GM23338 (cell line): ENCODE results near the gene MCTP2. TPM values are rescaled to one million over a fixed set of nuclear protein-coding genes. Genes with fewer than 3 reads are reported as not detected.

Experiments used
- ATAC-seq: fragments of 200-7000 bp; cut with Tn5 transposase; 3 replicates; pipeline ENCODE4 v1.9.1; 2020
- DNase-seq: peaks from one replicate; pipeline ENCODE4 v3.0.0-alpha.2; 2015; ENCODE audit warnings: low spot score
- H2AFZ ChIP-seq: fragments of 200-600 bp; sonication (generic); 2 replicates; pipeline ENCODE4 v1.8.0; 2016; ENCODE audit warnings: antibody characterized with exemption, mild to moderate bottlenecking, moderate library complexity
- H3F3A ChIP-seq: fragments of 200-600 bp; sonication (generic); replicated peaks from 2 replicates; pipeline ENCODE4 v1.8.0; 2017; ENCODE audit warnings: antibody characterized with exemption, mixed run types, low read depth
- H3K27ac ChIP-seq: fragments of 200-600 bp; sonication (generic); 2 replicates; pipeline ENCODE4 v1.6.1; 2016; ENCODE audit warnings: low read depth
- H3K27me3 ChIP-seq: fragments of 200-600 bp; sonication (generic); 2 replicates; pipeline ENCODE4 v1.8.0; 2016; ENCODE audit warnings: mild to moderate bottlenecking, mixed run types, moderate library complexity; ENCODE audit not compliant: insufficient read depth
- H3K36me3 ChIP-seq: fragments of 200-600 bp; sonication (generic); 2 replicates; pipeline ENCODE4 v1.8.0; 2016; ENCODE audit warnings: mild to moderate bottlenecking; ENCODE audit not compliant: insufficient read depth
- H3K4me1 ChIP-seq: fragments of 200-600 bp; sonication (generic); 2 replicates; pipeline ENCODE4 v1.8.0; 2016; ENCODE audit warnings: mild to moderate bottlenecking, moderate library complexity; ENCODE audit not compliant: insufficient read depth
- H3K4me2 ChIP-seq: fragments of 200-600 bp; sonication (generic); 2 replicates; pipeline ENCODE4 v1.7.1; 2017; ENCODE audit warnings: mixed run types
- H3K4me3 ChIP-seq: fragments of 200-600 bp; sonication (generic); 2 replicates; pipeline ENCODE4 v1.6.1; 2016; ENCODE audit warnings: mixed run types
- H3K79me2 ChIP-seq: fragments of 200-600 bp; sonication (generic); replicated peaks from 2 replicates; pipeline ENCODE4 v1.8.0; 2017; ENCODE audit warnings: mild to moderate bottlenecking; ENCODE audit not compliant: insufficient read depth
- H3K9me2 ChIP-seq: fragments of 200-600 bp; sonication (generic); 2 replicates; pipeline ENCODE4 v1.8.0; 2017; ENCODE audit not compliant: insufficient read depth
- H4K20me1 ChIP-seq: fragments of 200-600 bp; sonication (generic); replicated peaks from 2 replicates; pipeline ENCODE4 v1.8.0; 2017; ENCODE audit warnings: mild to moderate bottlenecking; ENCODE audit not compliant: insufficient read depth
- H3K27ac Mint-ChIP-seq: 2 replicates; pipeline ENCODE4 v1.8.0; 2020; ENCODE audit warnings: inconsistent platforms, mild to moderate bottlenecking, moderate library complexity, mixed read lengths
- H3K27me3 Mint-ChIP-seq: 3 replicates; pipeline ENCODE4 v1.8.0; 2022; ENCODE audit warnings: low read depth, mild to moderate bottlenecking, moderate library complexity, mixed read lengths, inconsistent platforms; ENCODE audit not compliant: insufficient read depth, poor library complexity
- H3K36me3 Mint-ChIP-seq: 3 replicates; pipeline ENCODE4 v1.8.0; 2021; ENCODE audit warnings: low read depth, mild to moderate bottlenecking, inconsistent platforms, moderate library complexity, mixed read lengths
- H3K4me1 Mint-ChIP-seq: 3 replicates; pipeline ENCODE4 v1.8.0; 2020; ENCODE audit warnings: mild to moderate bottlenecking, inconsistent platforms, mixed read lengths
- H3K4me3 Mint-ChIP-seq: 3 replicates; pipeline ENCODE4 v1.8.0; 2021; ENCODE audit warnings: moderate library complexity, mild to moderate bottlenecking, inconsistent platforms, mixed read lengths
- H3K9me3 Mint-ChIP-seq: 3 replicates; pipeline ENCODE4 v1.8.0; 2020; ENCODE audit warnings: moderate library complexity, mild to moderate bottlenecking, inconsistent platforms, mixed read lengths
- CREB1 ChIP-seq: fragments of 250-450 bp; sonication (Bioruptor Pico); IDR thresholded peaks from 2 replicates; pipeline ENCODE4 v1.5.0; 2020; ENCODE audit warnings: low read depth, mild to moderate bottlenecking, moderate library complexity
- EZH2 ChIP-seq: fragments of 200-600 bp; sonication (generic); IDR thresholded peaks from one replicate; pipeline ENCODE4 v1.8.0; 2017; ENCODE audit warnings: antibody characterized with exemption, mild to moderate bottlenecking, low read depth; ENCODE audit not compliant: unreplicated experiment
- EZH2phosphoT487 ChIP-seq: fragments of 200-600 bp; sonication (generic); IDR thresholded peaks from one replicate; pipeline ENCODE4 v1.8.1; 2018; ENCODE audit warnings: antibody characterized with exemption; ENCODE audit not compliant: unreplicated experiment
- JUNB ChIP-seq: IDR thresholded peaks from one replicate; pipeline ENCODE4 v1.6.1; 2016; ENCODE audit warnings: antibody characterized with exemption; ENCODE audit not compliant: unreplicated experiment
- POLR2AphosphoS5 ChIP-seq: IDR thresholded peaks from 2 replicates; pipeline ENCODE4 v1.6.1; 2016; ENCODE audit warnings: antibody characterized with exemption, low read depth
- STAT1 ChIP-seq: IDR thresholded peaks from one replicate; pipeline ENCODE4 v1.6.1; 2016; ENCODE audit warnings: antibody characterized with exemption; ENCODE audit not compliant: unreplicated experiment
- polyA plus RNA-seq: library from polyadenylated mRNA; unstranded; fragments of >200 nt; fragmentation: Nextera tagmentation; extraction: Ambion mirVana; gene quantifications from 2 replicates; pipeline ENCODE4 v1.2.1, GENCODE V29; 2016
- total RNA-seq: library from RNA; depleted of rRNA; stranded (reverse); fragments of >200 nt; shearing (Covaris generic); gene quantifications from 2 replicates; pipeline ENCODE4 v1.2.3, GENCODE V29; 2014
- TF ChIP-seq, protein P1 (sequence below): fragments of 250-450 bp; sonication (Bioruptor Pico); IDR thresholded peaks from 2 replicates; pipeline ENCODE4 v1.5.0; 2020; ENCODE audit warnings: mild to moderate bottlenecking, moderate library complexity
- TF ChIP-seq, protein P2 (sequence below): IDR thresholded peaks from 2 replicates; pipeline ENCODE4 v1.6.1; 2016; ENCODE audit warnings: antibody characterized with exemption
- TF ChIP-seq, protein P3 (sequence below): IDR thresholded peaks from one replicate; pipeline ENCODE4 v1.6.1; 2018; ENCODE audit warnings: antibody characterized with exemption; ENCODE audit not compliant: unreplicated experiment

MCTP2 gene
- total and polyA plus RNA-seq, 2 experiments from 2014 or later, result 1.8 to 5.5 TPM

DNA sequence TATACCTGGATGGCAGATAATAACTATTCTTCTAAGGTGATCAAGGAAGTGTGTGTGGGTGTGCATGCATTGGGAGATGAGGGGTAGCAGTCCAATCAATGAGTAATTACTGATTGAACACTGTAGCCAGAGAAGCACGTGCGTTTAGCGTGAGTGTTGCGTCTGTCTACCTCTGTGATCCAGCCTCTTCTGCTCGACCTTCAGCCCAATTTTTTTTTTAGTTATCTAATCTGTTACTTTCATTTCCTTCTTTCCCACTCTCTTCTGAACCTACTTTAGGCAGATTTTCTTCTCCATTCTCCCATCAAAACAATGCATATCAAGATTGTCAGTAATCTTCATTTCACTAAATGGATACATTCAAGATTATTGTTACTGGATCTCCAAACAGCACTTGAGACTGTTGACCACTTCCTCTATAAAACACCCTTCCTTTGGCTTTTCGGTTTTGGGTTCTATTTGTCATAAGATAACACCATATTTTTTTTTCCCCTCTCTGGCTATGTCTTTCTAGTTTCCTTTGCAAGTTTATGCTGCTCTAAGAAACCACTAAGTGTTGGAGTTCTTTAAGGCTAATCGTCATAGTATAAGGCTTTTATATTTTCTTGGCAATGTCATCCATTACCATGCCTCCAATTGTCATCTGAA, 41.0 kb downstream of the MCTP2 start (continued):
- TF ChIP-seq, protein P1, sequence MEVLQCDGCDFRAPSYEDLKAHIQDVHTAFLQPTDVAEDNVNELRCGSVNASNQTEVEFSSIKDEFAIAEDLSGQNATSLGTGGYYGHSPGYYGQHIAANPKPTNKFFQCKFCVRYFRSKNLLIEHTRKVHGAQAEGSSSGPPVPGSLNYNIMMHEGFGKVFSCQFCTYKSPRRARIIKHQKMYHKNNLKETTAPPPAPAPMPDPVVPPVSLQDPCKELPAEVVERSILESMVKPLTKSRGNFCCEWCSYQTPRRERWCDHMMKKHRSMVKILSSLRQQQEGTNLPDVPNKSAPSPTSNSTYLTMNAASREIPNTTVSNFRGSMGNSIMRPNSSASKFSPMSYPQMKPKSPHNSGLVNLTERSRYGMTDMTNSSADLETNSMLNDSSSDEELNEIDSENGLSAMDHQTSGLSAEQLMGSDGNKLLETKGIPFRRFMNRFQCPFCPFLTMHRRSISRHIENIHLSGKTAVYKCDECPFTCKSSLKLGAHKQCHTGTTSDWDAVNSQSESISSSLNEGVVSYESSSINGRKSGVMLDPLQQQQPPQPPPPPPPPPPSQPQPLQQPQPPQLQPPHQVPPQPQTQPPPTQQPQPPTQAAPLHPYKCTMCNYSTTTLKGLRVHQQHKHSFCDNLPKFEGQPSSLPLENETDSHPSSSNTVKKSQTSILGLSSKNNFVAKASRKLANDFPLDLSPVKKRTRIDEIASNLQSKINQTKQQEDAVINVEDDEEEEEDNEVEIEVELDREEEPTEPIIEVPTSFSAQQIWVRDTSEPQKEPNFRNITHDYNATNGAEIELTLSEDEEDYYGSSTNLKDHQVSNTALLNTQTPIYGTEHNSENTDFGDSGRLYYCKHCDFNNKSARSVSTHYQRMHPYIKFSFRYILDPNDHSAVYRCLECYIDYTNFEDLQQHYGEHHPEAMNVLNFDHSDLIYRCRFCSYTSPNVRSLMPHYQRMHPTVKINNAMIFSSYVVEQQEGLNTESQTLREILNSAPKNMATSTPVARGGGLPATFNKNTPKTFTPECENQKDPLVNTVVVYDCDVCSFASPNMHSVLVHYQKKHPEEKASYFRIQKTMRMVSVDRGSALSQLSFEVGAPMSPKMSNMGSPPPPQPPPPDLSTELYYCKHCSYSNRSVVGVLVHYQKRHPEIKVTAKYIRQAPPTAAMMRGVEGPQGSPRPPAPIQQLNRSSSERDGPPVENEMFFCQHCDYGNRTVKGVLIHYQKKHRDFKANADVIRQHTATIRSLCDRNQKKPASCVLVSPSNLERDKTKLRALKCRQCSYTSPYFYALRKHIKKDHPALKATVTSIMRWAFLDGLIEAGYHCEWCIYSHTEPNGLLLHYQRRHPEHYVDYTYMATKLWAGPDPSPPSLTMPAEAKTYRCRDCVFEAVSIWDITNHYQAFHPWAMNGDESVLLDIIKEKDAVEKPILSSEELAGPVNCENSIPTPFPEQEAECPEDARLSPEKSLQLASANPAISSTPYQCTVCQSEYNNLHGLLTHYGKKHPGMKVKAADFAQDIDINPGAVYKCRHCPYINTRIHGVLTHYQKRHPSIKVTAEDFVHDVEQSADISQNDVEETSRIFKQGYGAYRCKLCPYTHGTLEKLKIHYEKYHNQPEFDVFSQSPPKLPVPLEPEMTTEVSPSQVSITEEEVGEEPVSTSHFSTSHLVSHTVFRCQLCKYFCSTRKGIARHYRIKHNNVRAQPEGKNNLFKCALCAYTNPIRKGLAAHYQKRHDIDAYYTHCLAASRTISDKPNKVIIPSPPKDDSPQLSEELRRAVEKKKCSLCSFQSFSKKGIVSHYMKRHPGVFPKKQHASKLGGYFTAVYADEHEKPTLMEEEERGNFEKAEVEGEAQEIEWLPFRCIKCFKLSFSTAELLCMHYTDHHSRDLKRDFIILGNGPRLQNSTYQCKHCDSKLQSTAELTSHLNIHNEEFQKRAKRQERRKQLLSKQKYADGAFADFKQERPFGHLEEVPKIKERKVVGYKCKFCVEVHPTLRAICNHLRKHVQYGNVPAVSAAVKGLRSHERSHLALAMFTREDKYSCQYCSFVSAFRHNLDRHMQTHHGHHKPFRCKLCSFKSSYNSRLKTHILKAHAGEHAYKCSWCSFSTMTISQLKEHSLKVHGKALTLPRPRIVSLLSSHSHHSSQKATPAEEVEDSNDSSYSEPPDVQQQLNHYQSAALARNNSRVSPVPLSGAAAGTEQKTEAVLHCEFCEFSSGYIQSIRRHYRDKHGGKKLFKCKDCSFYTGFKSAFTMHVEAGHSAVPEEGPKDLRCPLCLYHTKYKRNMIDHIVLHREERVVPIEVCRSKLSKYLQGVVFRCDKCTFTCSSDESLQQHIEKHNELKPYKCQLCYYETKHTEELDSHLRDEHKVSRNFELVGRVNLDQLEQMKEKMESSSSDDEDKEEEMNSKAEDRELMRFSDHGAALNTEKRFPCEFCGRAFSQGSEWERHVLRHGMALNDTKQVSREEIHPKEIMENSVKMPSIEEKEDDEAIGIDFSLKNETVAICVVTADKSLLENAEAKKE (CRISPR knock-in tag), result no peak
- TF ChIP-seq POLR2AphosphoS5, result no peak
- TF ChIP-seq, protein P2, sequence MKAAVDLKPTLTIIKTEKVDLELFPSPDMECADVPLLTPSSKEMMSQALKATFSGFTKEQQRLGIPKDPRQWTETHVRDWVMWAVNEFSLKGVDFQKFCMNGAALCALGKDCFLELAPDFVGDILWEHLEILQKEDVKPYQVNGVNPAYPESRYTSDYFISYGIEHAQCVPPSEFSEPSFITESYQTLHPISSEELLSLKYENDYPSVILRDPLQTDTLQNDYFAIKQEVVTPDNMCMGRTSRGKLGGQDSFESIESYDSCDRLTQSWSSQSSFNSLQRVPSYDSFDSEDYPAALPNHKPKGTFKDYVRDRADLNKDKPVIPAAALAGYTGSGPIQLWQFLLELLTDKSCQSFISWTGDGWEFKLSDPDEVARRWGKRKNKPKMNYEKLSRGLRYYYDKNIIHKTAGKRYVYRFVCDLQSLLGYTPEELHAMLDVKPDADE, result no peak
- TF ChIP-seq JUNB, result no peak

DNA sequence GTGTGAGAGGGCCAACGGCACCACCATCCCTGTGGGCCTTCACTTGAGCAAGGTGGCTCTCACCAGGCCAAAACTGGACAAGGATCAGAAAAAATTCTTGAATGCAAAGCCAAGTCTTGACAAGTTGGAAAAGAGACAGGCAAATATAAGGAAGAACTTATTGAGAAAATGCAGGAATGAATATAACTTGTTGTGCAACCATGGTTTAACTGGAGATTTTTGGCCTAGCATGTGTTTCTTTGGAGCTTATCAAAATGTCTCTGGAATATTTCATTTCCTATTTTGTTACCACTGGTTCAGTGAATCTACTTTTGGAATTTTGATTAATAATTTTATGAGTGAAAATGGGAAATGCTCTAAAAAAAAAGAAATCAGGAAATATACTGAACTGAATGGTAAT, 42.5 kb downstream of the MCTP2 start:
- Histone ChIP-seq H4K20me1 (no peaks in the 10 kb centered on the region), H3K27ac (no peak overlapping the region)
- no peak for DNase-seq

More for the DNA sequence above, 42.5 kb downstream of the MCTP2 start:
- H3K4me2 ChIP-seq, result no peak overlapping the region
- no peak for ATAC-seq
- Mint-ChIP-seq H3K4me1 (no peaks in the 10 kb centered on the region), H3K4me3 (no peak overlapping the region), H3K36me3 (no peaks in the 10 kb centered on the region), H3K27me3 (no peaks in the 10 kb centered on the region), H3K9me3 (no peaks in the 10 kb centered on the region), H3K27ac (no peak overlapping the region)
- no peaks in the 10 kb centered on the region for H3K27me3 ChIP-seq
- TF ChIP-seq STAT1 (no peak), CREB1 (CRISPR knock-in tag) (no peak), EZH2phosphoT487 (no peak), EZH2 (no peak)
- TF ChIP-seq, protein P3, sequence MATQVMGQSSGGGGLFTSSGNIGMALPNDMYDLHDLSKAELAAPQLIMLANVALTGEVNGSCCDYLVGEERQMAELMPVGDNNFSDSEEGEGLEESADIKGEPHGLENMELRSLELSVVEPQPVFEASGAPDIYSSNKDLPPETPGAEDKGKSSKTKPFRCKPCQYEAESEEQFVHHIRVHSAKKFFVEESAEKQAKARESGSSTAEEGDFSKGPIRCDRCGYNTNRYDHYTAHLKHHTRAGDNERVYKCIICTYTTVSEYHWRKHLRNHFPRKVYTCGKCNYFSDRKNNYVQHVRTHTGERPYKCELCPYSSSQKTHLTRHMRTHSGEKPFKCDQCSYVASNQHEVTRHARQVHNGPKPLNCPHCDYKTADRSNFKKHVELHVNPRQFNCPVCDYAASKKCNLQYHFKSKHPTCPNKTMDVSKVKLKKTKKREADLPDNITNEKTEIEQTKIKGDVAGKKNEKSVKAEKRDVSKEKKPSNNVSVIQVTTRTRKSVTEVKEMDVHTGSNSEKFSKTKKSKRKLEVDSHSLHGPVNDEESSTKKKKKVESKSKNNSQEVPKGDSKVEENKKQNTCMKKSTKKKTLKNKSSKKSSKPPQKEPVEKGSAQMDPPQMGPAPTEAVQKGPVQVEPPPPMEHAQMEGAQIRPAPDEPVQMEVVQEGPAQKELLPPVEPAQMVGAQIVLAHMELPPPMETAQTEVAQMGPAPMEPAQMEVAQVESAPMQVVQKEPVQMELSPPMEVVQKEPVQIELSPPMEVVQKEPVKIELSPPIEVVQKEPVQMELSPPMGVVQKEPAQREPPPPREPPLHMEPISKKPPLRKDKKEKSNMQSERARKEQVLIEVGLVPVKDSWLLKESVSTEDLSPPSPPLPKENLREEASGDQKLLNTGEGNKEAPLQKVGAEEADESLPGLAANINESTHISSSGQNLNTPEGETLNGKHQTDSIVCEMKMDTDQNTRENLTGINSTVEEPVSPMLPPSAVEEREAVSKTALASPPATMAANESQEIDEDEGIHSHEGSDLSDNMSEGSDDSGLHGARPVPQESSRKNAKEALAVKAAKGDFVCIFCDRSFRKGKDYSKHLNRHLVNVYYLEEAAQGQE, result no peak
- TF ChIP-seq, protein P2, result no peak
- no peaks in the 10 kb centered on the region for H3K36me3 ChIP-seq
- H3F3A ChIP-seq, result no peaks in the 10 kb centered on the region
- peaks cover 4% of the 10 kb centered on the region; the same call in 1 of the 2 replicates for H3K9me2 ChIP-seq
- no peaks in the 10 kb centered on the region for H3K4me1 ChIP-seq
- no peaks in the 10 kb centered on the region for H3K79me2 ChIP-seq
- no peak overlapping the region for H3K4me3 ChIP-seq
- H2AFZ ChIP-seq, result no peak overlapping the region
